Heart right ventricle (tissue), 16 donors: Measurements from ENCODE around the gene OR5V1. TPM values are rescaled to one million over a fixed set of nuclear protein-coding genes. Genes with fewer than 3 reads are reported as not detected.

Experiments
- ATAC-seq, 8 donors: fragments of 200-7000 bp; cut with Tn5 transposase; one replicate each; pipeline ENCODE4 v1.9.1; 2020; ENCODE audit warnings: mild to moderate bottlenecking in 8 of 8, moderate library complexity in 8 of 8, moderate number of reproducible peaks in 1 of 8
- DNase-seq, 2 donors: peaks; one replicate each; pipeline ENCODE4 v3.0.0-alpha.2; 2020
- H3K27ac ChIP-seq, 10 donors: fragments of 200-600 bp; sonication (generic) in 2 of 10; one replicate each; pipeline versions ENCODE4 v1.5.0 to v1.8.0; 2020 to 2022; ENCODE audit warnings: mild to moderate bottlenecking in 3 of 10
- H3K27me3 ChIP-seq, 7 donors: fragments of 200-600 bp; one replicate each; pipeline ENCODE4 v1.8.0; 2021 to 2022; ENCODE audit warnings: mild to moderate bottlenecking in 2 of 7
- H3K36me3 ChIP-seq, 9 donors: fragments of 200-600 bp; sonication (generic) in 1 of 9; one replicate each; pipeline versions ENCODE4 v1.5.0 to v1.8.0; 2020 to 2022; ENCODE audit warnings: mild to moderate bottlenecking in 2 of 9
- H3K4me1 ChIP-seq, 9 donors: fragments of 200-600 bp; sonication (generic) in 1 of 9; one replicate each; pipeline versions ENCODE4 v1.5.0 to v1.8.0; 2020 to 2022; ENCODE audit warnings: mild to moderate bottlenecking in 4 of 9
- H3K4me3 ChIP-seq, 10 donors: fragments of 200-600 bp; sonication (generic) in 2 of 10; one replicate each; pipeline versions ENCODE4 v1.5.0 to v1.8.0; 2020 to 2022; ENCODE audit warnings: mild to moderate bottlenecking in 7 of 10, moderate library complexity in 2 of 10
- H3K9me3 ChIP-seq, 11 donors: fragments of 200-600 bp in 10 of 11; sonication (generic) in 2 of 11; one replicate each; pipeline versions ENCODE4 v1.5.0 to v1.8.0; 2013 to 2022; ENCODE audit warnings: mild to moderate bottlenecking in 2 of 11, control low read depth in 1 of 11, moderate library complexity in 1 of 11
- WGBS, 2 donors: extraction: QIAGEN DNeasy Blood & Tissue Kit; methylation state at CpG; one replicate each; pipeline ENCODE4 v1.1.7; 2013; ENCODE audit warnings: inconsistent platforms in 1 of 2; 5-methylcytosine and 5-hydroxymethylcytosine counted together
- intact Hi-C, 10 donors: fragments of 100-400 bp; cut with DNase I; formaldehyde crosslinking; loops; one replicate each; pipeline versions ENCODE4 v1.11.1 to v1.14.2; 2022
- long read RNA-seq, 3 donors: library from polyadenylated mRNA; unstranded; transcript quantifications; one replicate each; pipeline ENCODE4 v2.0.0, GENCODE V29; 2020 to 2021
- polyA plus RNA-seq, 2 donors: library from polyadenylated mRNA; stranded (reverse); fragments of 200-250 nt; gene quantifications; one replicate each; pipeline ENCODE4 v1.2.3, GENCODE V29; 2013
- total RNA-seq, 10 donors: library from RNA; stranded (reverse); fragmentation: NEBNext Ultra II Directional in 3 of 10; extraction: Animal tissue kit (Norgen Biotek cat#: 25700) in 3 of 10; gene quantifications; one replicate each; pipeline versions ENCODE4 v1.2.1 to v1.2.4, GENCODE V29; 2021 to 2023
- TF ChIP-seq, protein P1 (sequence below), 9 donors: fragments of 200-600 bp; sonication (generic) in 2 of 9; IDR thresholded peaks; one replicate each; pipeline versions ENCODE4 v1.5.0 to v1.8.0; 2021 to 2022; ENCODE audit warnings: antibody characterized with exemption in 9 of 9, mild to moderate bottlenecking in 5 of 9, moderate library complexity in 1 of 9
- donor health status: Arrhythmogenic right ventricular cardiomyopathy.
- donor health status: ischemic (EF 13 %, LVEDD 7.1; RV severe dilation, severe dysfunction).
- donor health status: healthy with polysubstance abuse.
- donor health status: DM: no; HTN: yes; CAD: no.
- donor health status: DM: no; HTN: no; CAD: no.
- donor health status: ischemic (EF 25% LVEDD 6.9; RV normal size, moderate dysfunction).
- donor health status: ischemic (EF 25% LVEDD 5.7; RV mildly dilated, moderate dysfunction).
- donor health status: healthy.
- donor health status: DM: yes; HTN: yes; CAD: no.
- donor health status: Ischemic cardiomyopathy.
- donor health status: ischemic (EF 35%, LVEDD 5.7; RV mildly dilated, moderate dysfunction).
- donor health status: nonischemic (EF 11% LVEDD 7.7; RV severe dilation, severe dysfunction).
- donor health status: DM: yes; HTN: yes; CAD: no.
- donor health status: PGD.
- donor health status: ischemic (EF 29% LVEDD 5.4; RV normal size, mild dysfunction).
- donor health status: nonischemic (EF 23%, LVEDD 6.1; RV moderate dilation, normal function).

The OR5V1 gene
- total RNA-seq (not detected), polyA plus RNA-seq (not detected)
- long read RNA-seq, donor 1, result 0 reads
- long read RNA-seq, donor 2, result 0 reads
- long read RNA-seq, donor 3, result 0 reads

DNA sequence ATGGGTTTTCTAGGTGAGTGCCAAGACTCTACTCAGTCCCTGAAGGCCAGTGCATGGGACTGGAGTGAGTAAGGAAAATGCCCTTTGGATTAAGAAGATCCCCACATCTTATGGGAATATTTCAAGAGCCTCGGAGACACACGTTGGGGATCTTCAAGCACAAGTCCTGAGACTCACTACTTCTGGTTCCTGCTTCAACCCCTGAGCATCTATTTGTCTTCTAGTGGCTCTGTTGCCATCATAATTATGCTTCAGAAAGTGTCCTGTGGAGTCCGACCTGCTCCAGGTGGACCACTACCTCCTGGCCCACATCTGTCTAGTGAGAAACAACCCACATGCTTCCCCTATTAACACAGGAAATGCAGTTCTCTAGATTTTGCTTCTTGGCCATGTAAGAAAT is at the start of gene OR5V1:
OR5V1 (minus strand) TSS at position 101 of the 400 bp plus-strand sequence. CDS start 12,670 bp downstream, outside the sequence.
- Histone ChIP-seq H3K4me3 (no peak within 1 kb of the TSS), H3K27me3 (peaks cover 0 to 5% (median 0%) of the 10 kb centered on the region in 7 donors), H3K9me3 (peaks cover 0 to 3% (median 0%) of the 10 kb centered on the region in 11 donors), H3K36me3 (no peaks in the 10 kb centered on the region), H3K4me1 (no peaks in the 10 kb centered on the region), H3K27ac (no peak within 1 kb of the TSS)
- TF ChIP-seq, protein P1, sequence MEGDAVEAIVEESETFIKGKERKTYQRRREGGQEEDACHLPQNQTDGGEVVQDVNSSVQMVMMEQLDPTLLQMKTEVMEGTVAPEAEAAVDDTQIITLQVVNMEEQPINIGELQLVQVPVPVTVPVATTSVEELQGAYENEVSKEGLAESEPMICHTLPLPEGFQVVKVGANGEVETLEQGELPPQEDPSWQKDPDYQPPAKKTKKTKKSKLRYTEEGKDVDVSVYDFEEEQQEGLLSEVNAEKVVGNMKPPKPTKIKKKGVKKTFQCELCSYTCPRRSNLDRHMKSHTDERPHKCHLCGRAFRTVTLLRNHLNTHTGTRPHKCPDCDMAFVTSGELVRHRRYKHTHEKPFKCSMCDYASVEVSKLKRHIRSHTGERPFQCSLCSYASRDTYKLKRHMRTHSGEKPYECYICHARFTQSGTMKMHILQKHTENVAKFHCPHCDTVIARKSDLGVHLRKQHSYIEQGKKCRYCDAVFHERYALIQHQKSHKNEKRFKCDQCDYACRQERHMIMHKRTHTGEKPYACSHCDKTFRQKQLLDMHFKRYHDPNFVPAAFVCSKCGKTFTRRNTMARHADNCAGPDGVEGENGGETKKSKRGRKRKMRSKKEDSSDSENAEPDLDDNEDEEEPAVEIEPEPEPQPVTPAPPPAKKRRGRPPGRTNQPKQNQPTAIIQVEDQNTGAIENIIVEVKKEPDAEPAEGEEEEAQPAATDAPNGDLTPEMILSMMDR (IDR thresholded peaks at IDR 0.05), result no peak
- intact Hi-C loops, result no loop called here
- 80 to 81% methylated on average over 3 of the region's 3 CpGs for WGBS, 2 donors
- no peak for ATAC-seq
- DNase-seq, result no peak

DNA sequence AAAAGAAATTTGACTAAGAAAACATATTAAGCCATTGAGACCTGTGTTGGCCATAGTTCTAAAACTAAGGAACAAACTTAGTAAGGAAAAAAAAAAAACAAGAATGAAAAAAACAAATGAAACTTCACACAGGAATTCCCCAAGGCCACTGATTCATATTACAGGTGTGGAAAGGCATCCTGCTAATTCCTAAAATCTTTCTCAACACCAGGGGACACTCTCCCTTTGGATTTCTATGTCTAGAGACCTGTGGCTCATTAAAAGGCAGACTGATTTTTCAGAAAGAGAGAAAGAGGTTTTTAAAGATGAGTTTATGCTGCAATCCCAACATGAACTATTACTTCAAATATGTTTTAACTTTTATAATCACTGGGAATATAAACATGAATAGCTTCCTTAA is 45.9 kb upstream of the OR5V1 start, which contains the start of gene OR12D1:
OR12D1 (plus strand) TSS at position 341 of the 400 bp plus-strand sequence.
- H3K9me3 ChIP-seq, result peaks cover 0 to 16% (median 0%) of the 10 kb centered on the region in 11 donors
- H3K27ac ChIP-seq, result no peak within 1 kb of the TSS
- intact Hi-C loops, result no loop called here
- H3K4me1 ChIP-seq, result no peaks in the 10 kb centered on the region
- ATAC-seq, result no peak
- no peaks in the 10 kb centered on the region for H3K27me3 ChIP-seq
- no peaks in the 10 kb centered on the region for H3K36me3 ChIP-seq
- no peak within 1 kb of the TSS for H3K4me3 ChIP-seq
- TF ChIP-seq, protein P1 (IDR thresholded peaks at IDR 0.05), result no peak
- no peak for DNase-seq

DNA sequence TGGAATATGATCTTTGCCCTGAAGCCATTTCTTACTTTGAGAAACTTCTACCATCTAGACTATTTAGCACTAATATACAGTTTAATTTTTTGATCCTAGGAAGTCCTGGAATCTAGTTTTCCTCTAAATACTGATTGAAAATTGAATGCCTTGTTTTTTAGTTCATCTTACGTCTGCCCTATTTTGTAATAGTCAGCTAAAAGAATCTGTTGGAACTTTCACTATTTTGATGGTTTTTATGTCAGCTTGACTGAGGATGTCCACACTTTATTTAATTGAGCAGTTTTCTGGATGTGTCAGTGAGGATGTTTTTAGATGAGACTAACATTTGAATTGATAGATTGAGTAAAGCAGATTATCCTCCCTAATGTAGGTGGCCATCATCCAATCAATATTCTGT is 35.1 kb upstream of the OR5V1 start:
- intact Hi-C loops, result no loop called here
- Histone ChIP-seq H3K27ac (no peak overlapping the region), H3K27me3 (peaks cover 0 to 10% (median 0%) of the 10 kb centered on the region in 7 donors), H3K4me3 (no peak overlapping the region), H3K9me3 (peaks cover 0 to 22% (median 0%) of the 10 kb centered on the region in 11 donors), H3K4me1 (no peaks in the 10 kb centered on the region), H3K36me3 (no peaks in the 10 kb centered on the region)
- ATAC-seq (no peak), DNase-seq (no peak)
- TF ChIP-seq, protein P1 (IDR thresholded peaks at IDR 0.05), result no peak
- 48 to 88% methylated on average over 1 of the region's 1 CpG for WGBS, 2 donors

DNA sequence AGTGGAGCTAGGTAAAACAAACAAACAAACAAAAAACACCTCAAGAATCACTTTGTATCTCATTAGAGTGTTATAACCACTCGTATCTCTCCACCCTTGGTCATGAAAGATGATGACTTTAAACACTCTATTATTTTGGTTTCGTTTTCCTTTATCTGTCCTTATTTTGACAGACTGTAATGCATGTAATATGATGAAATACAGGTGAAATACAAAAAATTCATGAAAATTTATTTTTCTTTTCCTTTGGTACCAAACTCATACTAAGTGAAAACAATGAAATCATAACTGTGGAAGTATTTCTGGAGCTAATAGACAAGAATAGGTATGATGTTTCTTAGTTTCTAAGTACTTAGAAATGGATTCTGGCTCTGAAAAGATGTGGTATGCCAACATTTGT is 30.9 kb upstream of the OR5V1 start:
- DNase-seq (no peak), ATAC-seq (no peak)
- H3K27ac ChIP-seq, result no peak overlapping the region
- no peaks in the 10 kb centered on the region for H3K4me1 ChIP-seq
- 52 to 54% methylated on average over 2 of the region's 2 CpGs for WGBS, 2 donors
- H3K9me3 ChIP-seq, result no peaks in the 10 kb centered on the region
- TF ChIP-seq, protein P1 (IDR thresholded peaks at IDR 0.05), result no peak
- no peak overlapping the region for H3K4me3 ChIP-seq
- no peaks in the 10 kb centered on the region for H3K36me3 ChIP-seq
- H3K27me3 ChIP-seq, result peaks cover 0 to 11% (median 0%) of the 10 kb centered on the region in 7 donors
- intact Hi-C loops, result no loop called here
